Panc1 (cell line): ENCODE data around the gene POFUT2.

Source experiments
- CTCF ChIP-seq: fragments of 450-650 bp; IDR thresholded peaks from 2 replicates; pipeline ENCODE4 v1.5.1; 2017; ENCODE audit warnings: mild to moderate bottlenecking
- TCF7L2 ChIP-seq: IDR thresholded peaks from 2 replicates; pipeline ENCODE4 v1.6.1; 2011; ENCODE audit warnings: mild to moderate bottlenecking, low read depth, low read length, inconsistent platforms

- TF ChIP-seq CTCF: no peak
- TF ChIP-seq TCF7L2: peak; percentile 71
Observed at GRCh38 chr21:45330075-45330781, 42.5 kb upstream of the POFUT2 start.
